GM18873 (cell line): ENCODE results near the gene NIPSNAP2.
"Not testable (repeated sequence)": the region's sequence is repeated elsewhere in the genome, so short reads cannot be mapped to it uniquely, and the experiment has no call there.

ENCODE experiments used
- ATAC-seq: cut with Tn5 transposase; IDR thresholded peaks from one replicate; pipeline ENCODE4 v1.9.1; 2021; ENCODE audit warnings: mild to moderate bottlenecking, moderate library complexity, moderate number of reproducible peaks; ENCODE audit not compliant: unreplicated experiment, low FRiP score

Gene NIPSNAP2

GRCh38 chr7:55973747-55974250 is 9.4 kb downstream of the NIPSNAP2 start:
- ATAC-seq = no peak

- ATAC-seq = no peak
Observed at GRCh38 chr7:55975988-55976633, 11.7 kb downstream of the NIPSNAP2 start.

- ATAC-seq = no peak
Observed at GRCh38 chr7:55977831-55978230, 13.4 kb downstream of the NIPSNAP2 start.

- no peak for ATAC-seq
Observed at GRCh38 chr7:55980266-55980665, 15.9 kb downstream of the NIPSNAP2 start.

GRCh38 chr7:55983537-55983936 is 19.2 kb downstream of the NIPSNAP2 start:
- no peak for ATAC-seq

GRCh38 chr7:55992346-55992745 is 28.0 kb downstream of the NIPSNAP2 start:
- ATAC-seq = no peak

- ATAC-seq = no peak
Observed at GRCh38 chr7:55996856-55997500, 32.6 kb downstream of the NIPSNAP2 start.

GRCh38 chr7:56003749-56004148 is 39.4 kb downstream of the NIPSNAP2 start:
- no peak for ATAC-seq

- ATAC-seq = no peak
Observed at GRCh38 chr7:56007167-56007652, 42.8 kb downstream of the NIPSNAP2 start.

GRCh38 chr7:56007891-56008290 is 43.5 kb downstream of the NIPSNAP2 start:
- ATAC-seq = no peak

- no peak for ATAC-seq
Observed at GRCh38 chr7:56009695-56010094, 45.3 kb downstream of the NIPSNAP2 start.

- ATAC-seq = not testable (repeated sequence)
Observed at GRCh38 chr7:56017015-56017414, 52.6 kb downstream of the NIPSNAP2 start.

GRCh38 chr7:56019501-56019900 is 55.1 kb downstream of the NIPSNAP2 start:
- no peak for ATAC-seq

GRCh38 chr7:56023500-56023899 is 59.1 kb downstream of the NIPSNAP2 start:
- no peak for ATAC-seq

- no peak for ATAC-seq
Observed at GRCh38 chr7:56026538-56026937, 62.2 kb downstream of the NIPSNAP2 start.

- no peak for ATAC-seq
Observed at GRCh38 chr7:56028942-56029630, 64.7 kb downstream of the NIPSNAP2 start.

- no peak for ATAC-seq
Observed at GRCh38 chr7:56030340-56030739, 66.0 kb downstream of the NIPSNAP2 start.

- not testable (repeated sequence) for ATAC-seq
Observed at GRCh38 chr7:56031556-56031955, 67.2 kb downstream of the NIPSNAP2 start.

- ATAC-seq = not testable (repeated sequence)
Observed at GRCh38 chr7:56032578-56032977, 68.2 kb downstream of the NIPSNAP2 start.

- ATAC-seq = peak; percentile 96
Observed at GRCh38 chr7:56033671-56034432, 69.5 kb downstream of the NIPSNAP2 start.

GRCh38 chr7:56040730-56041129 is 76.3 kb downstream of the NIPSNAP2 start:
- ATAC-seq = no peak
